Neuron (in vitro differentiated cells): ENCODE results near the gene PI4KA.

Experiments used
- H2AFZ ChIP-seq: one replicate; pipeline ENCODE4 v1.6.1; 2013; ENCODE audit warnings: low read depth, mild to moderate bottlenecking, inconsistent platforms, low read length, moderate library complexity
- H3K27me3 ChIP-seq: one replicate; pipeline ENCODE4 v1.6.1; 2013; ENCODE audit warnings: low read length; ENCODE audit not compliant: insufficient read depth
- H3K36me3 ChIP-seq: one replicate; pipeline ENCODE4 v1.6.1; 2013; ENCODE audit warnings: low read length; ENCODE audit not compliant: insufficient read depth
- H3K4me1 ChIP-seq: one replicate; pipeline ENCODE4 v1.6.1; 2013; ENCODE audit warnings: low read length; ENCODE audit not compliant: insufficient read depth
- H3K4me3 ChIP-seq: 2 replicates; pipeline ENCODE4 v1.5.1; 2013; ENCODE audit warnings: mild to moderate bottlenecking, low read length, moderate library complexity
- H3K9me3 ChIP-seq: one replicate; pipeline ENCODE4 v1.6.1; 2013; ENCODE audit warnings: low read length

PI4KA gene

DNA sequence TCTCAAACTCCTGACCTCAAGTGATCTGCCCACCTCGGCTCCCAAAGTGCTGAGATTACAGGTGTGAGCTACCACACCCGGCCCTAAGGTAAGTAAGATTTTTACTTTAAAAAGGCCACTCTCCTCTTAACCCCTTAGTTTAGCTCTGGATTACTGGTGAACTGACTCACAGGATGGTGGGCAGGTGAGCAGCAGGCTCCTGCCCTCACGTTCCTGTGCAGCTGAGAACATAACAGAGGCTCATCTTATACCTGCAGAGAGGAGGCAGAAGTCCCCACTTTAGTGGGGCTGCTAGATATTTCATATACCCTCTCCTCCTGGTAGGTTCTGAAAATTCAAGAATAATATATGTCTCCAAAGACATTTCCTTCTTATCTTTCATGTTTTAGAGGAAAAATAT, 101.8 kb downstream of the PI4KA start:
- Histone ChIP-seq H3K9me3 (no peaks in the 10 kb centered on the region), H3K4me1 (no peaks in the 10 kb centered on the region), H2AFZ (no peak overlapping the region), H3K27me3 (no peaks in the 10 kb centered on the region), H3K4me3 (no peak overlapping the region), H3K36me3 (peaks cover 28% of the 10 kb centered on the region)

GRCh38 chr22:20752873-20753272, 105.7 kb downstream of the PI4KA start:
- no peaks in the 10 kb centered on the region for H3K4me1 ChIP-seq
- no peak overlapping the region for H2AFZ ChIP-seq
- no peaks in the 10 kb centered on the region for H3K9me3 ChIP-seq
- H3K27me3 ChIP-seq: no peaks in the 10 kb centered on the region
- no peak overlapping the region for H3K4me3 ChIP-seq
- peaks cover 27% of the 10 kb centered on the region for H3K36me3 ChIP-seq

DNA sequence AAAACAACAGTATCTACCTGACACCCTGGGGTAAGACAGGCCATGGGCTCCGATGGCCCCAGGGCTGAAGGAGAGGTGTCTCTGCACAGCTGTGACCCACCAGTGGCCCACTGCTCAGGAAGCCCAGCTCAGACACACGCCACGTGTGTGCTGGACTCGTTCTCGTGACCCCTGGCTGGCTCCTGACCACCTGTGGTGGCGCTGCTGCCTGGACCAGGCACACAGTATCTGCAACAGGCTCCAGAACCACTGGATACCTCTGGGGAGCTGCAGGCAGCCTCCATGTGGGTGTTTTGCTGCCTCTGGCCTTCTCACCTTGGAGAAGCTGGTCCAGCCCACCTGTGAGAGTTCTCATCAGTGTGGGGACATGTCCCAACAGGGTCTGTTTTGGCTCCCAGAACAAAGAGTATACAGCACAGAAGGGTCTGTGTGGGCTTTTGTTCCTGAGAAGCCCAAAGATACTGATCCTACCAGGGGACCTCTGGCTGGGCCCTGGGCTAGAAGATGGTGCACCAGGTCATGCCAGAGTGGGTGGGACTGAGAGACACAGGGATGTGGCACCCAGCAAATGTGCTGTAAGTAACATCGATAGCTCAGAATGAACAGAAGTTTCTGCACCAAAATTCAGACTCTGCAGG, 106.4 kb downstream of the PI4KA start:
- H3K9me3 ChIP-seq: no peaks in the 10 kb centered on the region
- H3K4me3 ChIP-seq: no peak overlapping the region
- H2AFZ ChIP-seq: no peak overlapping the region
- no peaks in the 10 kb centered on the region for H3K4me1 ChIP-seq
- no peaks in the 10 kb centered on the region for H3K27me3 ChIP-seq
- peaks cover 29% of the 10 kb centered on the region for H3K36me3 ChIP-seq

GRCh38 chr22:20751185-20751851, 107.3 kb downstream of the PI4KA start:
- Histone ChIP-seq H2AFZ (no peak overlapping the region), H3K36me3 (peaks cover 36% of the 10 kb centered on the region), H3K4me1 (no peaks in the 10 kb centered on the region), H3K9me3 (no peaks in the 10 kb centered on the region), H3K4me3 (no peak overlapping the region), H3K27me3 (no peaks in the 10 kb centered on the region)

DNA sequence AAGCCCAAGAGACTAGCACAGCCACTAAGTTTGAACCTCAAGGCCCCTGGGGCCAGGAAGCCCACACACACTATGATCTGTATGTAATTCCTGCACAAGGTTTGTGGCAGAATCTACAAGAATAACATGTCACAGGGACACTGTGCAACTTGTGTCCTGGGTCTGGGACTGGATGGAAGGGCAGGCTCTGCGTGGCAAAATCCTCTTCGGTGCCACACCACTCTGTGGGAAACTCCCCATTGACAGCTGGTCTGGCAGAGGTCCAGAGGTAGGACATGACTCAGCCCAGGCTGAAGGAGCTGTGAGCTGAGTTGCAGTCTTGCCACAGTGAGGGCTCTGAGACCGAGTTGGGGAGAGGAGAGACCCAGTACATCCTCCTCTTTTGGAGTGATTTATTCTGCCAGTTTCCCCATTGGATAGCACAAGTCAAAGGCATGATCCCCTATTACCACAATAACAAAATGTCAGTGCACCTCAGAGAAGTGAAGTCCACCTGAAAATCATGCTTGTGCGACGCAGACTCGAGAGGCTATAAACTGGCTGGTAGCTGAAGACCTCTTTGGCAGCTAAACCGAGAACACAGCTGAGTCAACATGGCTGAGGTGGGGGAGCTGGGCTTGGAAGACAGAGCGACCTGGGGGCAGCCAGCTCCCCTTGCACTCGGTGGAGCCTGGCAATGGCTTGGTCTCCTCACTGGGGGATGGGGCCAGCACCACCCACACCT, 108.0 kb downstream of the PI4KA start:
- no peaks in the 10 kb centered on the region for H3K27me3 ChIP-seq
- H3K36me3 ChIP-seq: peaks cover 37% of the 10 kb centered on the region
- H3K4me3 ChIP-seq: no peak overlapping the region
- H2AFZ ChIP-seq: no peak overlapping the region
- no peaks in the 10 kb centered on the region for H3K4me1 ChIP-seq
- H3K9me3 ChIP-seq: no peaks in the 10 kb centered on the region

- Histone ChIP-seq H3K9me3 (no peaks in the 10 kb centered on the region), H3K4me3 (no peak overlapping the region), H3K27me3 (no peaks in the 10 kb centered on the region), H2AFZ (no peak overlapping the region), H3K4me1 (no peaks in the 10 kb centered on the region), H3K36me3 (peaks cover 43% of the 10 kb centered on the region)
Measured at GRCh38 chr22:20749453-20749852, 109.2 kb downstream of the PI4KA start.

DNA sequence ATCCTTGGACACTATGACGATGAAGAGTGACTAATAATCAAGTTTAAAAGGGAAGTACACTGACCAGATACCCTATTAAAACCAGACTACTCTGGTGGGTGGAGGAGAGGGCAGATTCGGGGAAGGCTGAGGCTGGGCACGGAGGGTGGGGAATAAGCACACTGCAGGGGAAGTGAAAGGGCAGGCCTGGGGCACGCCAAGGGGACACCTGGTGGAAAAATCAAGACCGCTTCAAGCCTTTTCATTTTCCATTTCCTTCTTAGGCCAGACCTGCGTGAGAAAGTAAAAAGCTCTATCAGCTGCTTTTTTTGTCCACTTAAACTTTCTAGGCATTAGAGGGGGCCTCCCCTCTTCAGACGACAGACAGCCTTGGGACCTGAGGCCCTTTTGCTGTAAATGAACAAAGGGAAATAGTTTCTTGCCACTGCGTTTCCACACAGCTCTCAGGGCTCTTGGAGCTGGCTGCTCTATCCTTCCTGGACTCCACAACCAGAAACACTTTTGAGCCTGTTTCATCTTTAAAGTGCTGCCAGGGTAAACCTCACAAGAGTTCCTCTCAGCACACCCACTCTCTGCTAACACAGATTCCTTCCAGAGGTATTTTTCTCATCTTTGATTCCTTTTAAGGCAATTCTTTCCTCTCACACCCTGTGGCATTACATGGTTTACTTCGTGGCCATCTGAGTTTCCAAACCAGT, 109.7 kb downstream of the PI4KA start:
- no peaks in the 10 kb centered on the region for H3K4me1 ChIP-seq
- H3K27me3 ChIP-seq: no peaks in the 10 kb centered on the region
- H3K4me3 ChIP-seq: no peak overlapping the region
- H3K9me3 ChIP-seq: no peaks in the 10 kb centered on the region
- H3K36me3 ChIP-seq: peaks cover 48% of the 10 kb centered on the region
- H2AFZ ChIP-seq: no peak overlapping the region

DNA sequence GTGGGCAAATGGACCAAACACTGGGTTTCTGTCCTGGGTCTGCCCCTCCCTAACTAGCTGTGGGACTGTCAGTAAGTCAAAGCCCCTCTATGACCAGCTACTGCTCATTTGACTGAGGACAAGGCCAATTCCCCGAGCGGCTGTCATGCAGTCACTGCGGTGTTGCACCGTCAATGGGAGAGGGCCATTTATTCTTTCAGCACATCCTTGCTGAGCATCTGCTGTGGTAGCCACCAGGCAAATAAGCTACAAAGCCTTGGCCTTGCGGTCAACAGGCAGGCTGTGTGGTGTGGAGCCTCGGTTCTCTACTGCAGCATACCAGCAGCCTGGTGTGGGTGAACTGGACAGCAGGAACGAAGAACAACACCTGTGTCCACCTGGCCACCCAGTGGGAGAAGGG, 110.5 kb downstream of the PI4KA start:
- Histone ChIP-seq H3K4me1 (no peaks in the 10 kb centered on the region), H3K27me3 (no peaks in the 10 kb centered on the region), H3K4me3 (no peak overlapping the region), H3K36me3 (peaks cover 52% of the 10 kb centered on the region), H3K9me3 (no peaks in the 10 kb centered on the region), H2AFZ (no peak overlapping the region)

- peaks cover 58% of the 10 kb centered on the region for H3K36me3 ChIP-seq
- H3K4me3 ChIP-seq: no peak overlapping the region
- H3K9me3 ChIP-seq: no peaks in the 10 kb centered on the region
- H2AFZ ChIP-seq: no peak overlapping the region
- H3K27me3 ChIP-seq: no peaks in the 10 kb centered on the region
- H3K4me1 ChIP-seq: no peaks in the 10 kb centered on the region
Measured at GRCh38 chr22:20747223-20747622, 111.4 kb downstream of the PI4KA start.

DNA sequence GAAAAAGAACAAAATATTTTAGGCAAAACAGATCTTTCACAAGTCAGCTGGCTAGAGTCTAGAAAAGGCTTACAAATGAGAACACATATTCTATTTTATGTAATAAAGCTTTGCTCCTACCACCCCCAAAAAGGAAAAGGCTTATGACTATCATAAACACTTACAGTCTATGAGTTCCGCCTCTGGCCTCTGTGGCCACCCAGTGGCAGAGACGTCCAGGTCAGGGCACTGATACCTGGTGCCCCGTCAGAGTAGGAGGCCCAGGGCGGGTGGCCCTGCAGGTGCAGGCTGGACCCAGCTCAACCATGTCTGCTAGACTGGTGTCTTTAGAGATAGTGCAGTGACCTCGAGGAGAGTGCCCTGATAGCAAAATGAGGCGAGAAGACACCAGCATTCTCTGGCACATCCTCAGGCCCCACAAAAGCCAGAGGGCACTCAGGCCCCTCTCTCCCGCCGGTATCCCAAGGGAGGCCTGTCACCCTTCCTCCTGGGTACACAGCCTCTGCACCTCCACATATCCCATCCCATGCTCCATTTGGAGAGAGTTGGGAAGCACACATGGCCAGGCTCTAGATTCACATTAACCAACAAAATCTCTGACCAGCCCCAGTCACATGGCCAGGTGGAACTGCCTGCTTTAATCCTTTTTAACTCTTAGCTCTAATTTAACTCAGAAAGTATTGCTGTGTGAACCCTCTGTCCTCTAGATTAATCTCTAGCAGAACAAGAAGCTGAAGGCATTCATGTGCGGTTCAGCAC, 112.0 kb downstream of the PI4KA start:
- no peaks in the 10 kb centered on the region for H3K4me1 ChIP-seq
- H2AFZ ChIP-seq: no peak overlapping the region
- no peaks in the 10 kb centered on the region for H3K27me3 ChIP-seq
- H3K36me3 ChIP-seq: peaks cover 58% of the 10 kb centered on the region
- no peak overlapping the region for H3K4me3 ChIP-seq
- H3K9me3 ChIP-seq: no peaks in the 10 kb centered on the region

GRCh38 chr22:20745119-20745518, 113.5 kb downstream of the PI4KA start:
- peaks cover 54% of the 10 kb centered on the region for H3K36me3 ChIP-seq
- H3K9me3 ChIP-seq: peaks cover 5% of the 10 kb centered on the region
- H3K4me1 ChIP-seq: no peaks in the 10 kb centered on the region
- H3K27me3 ChIP-seq: no peaks in the 10 kb centered on the region
- H3K4me3 ChIP-seq: no peak overlapping the region
- no peak overlapping the region for H2AFZ ChIP-seq

GRCh38 chr22:20744456-20744855, 114.2 kb downstream of the PI4KA start:
- H3K9me3 ChIP-seq: peaks cover 5% of the 10 kb centered on the region
- no peaks in the 10 kb centered on the region for H3K27me3 ChIP-seq
- H2AFZ ChIP-seq: no peak overlapping the region
- no peak overlapping the region for H3K4me3 ChIP-seq
- H3K4me1 ChIP-seq: no peaks in the 10 kb centered on the region
- peaks cover 54% of the 10 kb centered on the region for H3K36me3 ChIP-seq
